Activated T-cell treated with anti-CD3 and anti-CD28 coated beads, Interleukin-2, amount 50 U/mL, for 4 hours (primary cell): ENCODE results near the gene GLRX3. TPM values are rescaled to one million over a fixed set of nuclear protein-coding genes. Genes with fewer than 3 reads are reported as not detected.

Experiments
- ATAC-seq, 2 donors: fragments of 200-7000 bp; cut with Tn5 transposase; one replicate each; pipeline ENCODE4 v1.10.0; 2021
- DNase-seq: peaks from one replicate; pipeline ENCODE4 v3.0.0-alpha.2; 2020
- H3K27me3 Mint-ChIP-seq: one replicate; pipeline ENCODE4 v1.8.0; 2021; ENCODE audit warnings: low read depth, mixed read lengths
- H3K36me3 Mint-ChIP-seq: one replicate; pipeline ENCODE4 v1.8.0; 2022; ENCODE audit warnings: mixed read lengths; ENCODE audit not compliant: insufficient read depth
- H3K4me1 Mint-ChIP-seq: one replicate; pipeline ENCODE4 v1.8.0; 2021; ENCODE audit warnings: low read depth, mixed read lengths
- H3K4me3 Mint-ChIP-seq: one replicate; pipeline ENCODE4 v1.8.0; 2021; ENCODE audit warnings: mild to moderate bottlenecking, moderate library complexity, mixed read lengths
- H3K9me3 Mint-ChIP-seq: one replicate; pipeline ENCODE4 v1.8.0; 2021; ENCODE audit warnings: mixed read lengths
- total RNA-seq, 3 donors: library from RNA; stranded (reverse); gene quantifications; one replicate each; pipeline ENCODE4 v1.2.1, GENCODE V29; 2021

GLRX3 gene
- total RNA-seq, 3 donors from 2014 or later: 170 to 178 (median 172) TPM

- no peak for ATAC-seq
- no peak overlapping the region for H3K4me3 Mint-ChIP-seq
Observed at GRCh38 chr10:130121486-130122079, 14.6 kb upstream of the GLRX3 start.

GRCh38 chr10:130127364-130128061 is 8.7 kb upstream of the GLRX3 start:
- Mint-ChIP-seq H3K9me3 (no peaks in the 10 kb centered on the region), H3K4me1 (peaks cover 6% of the 10 kb centered on the region), H3K4me3 (no peak overlapping the region), H3K36me3 (no peaks in the 10 kb centered on the region), H3K27me3 (peaks cover 34% of the 10 kb centered on the region)
- DNase-seq: peak; percentile 46
- ATAC-seq: peak; percentile 92 to 94

More at GRCh38 chr10:130121486-130122079, 14.6 kb upstream of the GLRX3 start:
- Mint-ChIP-seq H3K9me3 (peaks cover 9% of the 10 kb centered on the region), H3K27me3 (peaks cover 7% of the 10 kb centered on the region), H3K36me3 (no peaks in the 10 kb centered on the region), H3K4me1 (no peaks in the 10 kb centered on the region)
- DNase-seq: no peak

GRCh38 chr10:130128062-130128781 is 8.0 kb upstream of the GLRX3 start:
- ATAC-seq: no peak
- Mint-ChIP-seq H3K4me1 (peaks cover 6% of the 10 kb centered on the region), H3K4me3 (no peak overlapping the region), H3K27me3 (peaks cover 34% of the 10 kb centered on the region), H3K36me3 (no peaks in the 10 kb centered on the region), H3K9me3 (no peaks in the 10 kb centered on the region)
- DNase-seq: no peak

- Mint-ChIP-seq H3K9me3 (no peaks in the 10 kb centered on the region), H3K27me3 (peaks cover 32% of the 10 kb centered on the region), H3K4me3 (no peak overlapping the region), H3K36me3 (no peaks in the 10 kb centered on the region), H3K4me1 (peaks cover 6% of the 10 kb centered on the region)
- ATAC-seq (no peak), DNase-seq (no peak)
Observed at GRCh38 chr10:130128922-130129321, 7.3 kb upstream of the GLRX3 start.

GRCh38 chr10:130135676-130136225 is 440 bp upstream of the GLRX3 start:
- no peaks in the 10 kb centered on the region for H3K9me3 Mint-ChIP-seq
- H3K4me1 Mint-ChIP-seq: peaks cover 35% of the 10 kb centered on the region
- H3K27me3 Mint-ChIP-seq: peaks cover 12% of the 10 kb centered on the region
- H3K36me3 Mint-ChIP-seq: peaks cover 10% of the 10 kb centered on the region
- H3K4me3 Mint-ChIP-seq: peak overlapping the region; percentile 90
- DNase-seq (no peak), ATAC-seq (no peak)

GRCh38 chr10:130137090-130137448 is 878 bp downstream of the GLRX3 start:
- no peak for ATAC-seq
- DNase-seq: no peak
- Mint-ChIP-seq H3K4me1 (peaks cover 48% of the 10 kb centered on the region), H3K36me3 (peaks cover 11% of the 10 kb centered on the region), H3K9me3 (no peaks in the 10 kb centered on the region), H3K27me3 (peaks cover 2% of the 10 kb centered on the region), H3K4me3 (peak overlapping the region; percentile 87)

GRCh38 chr10:130137659-130138478 is 1.7 kb downstream of the GLRX3 start:
- peaks cover 19% of the 10 kb centered on the region for H3K36me3 Mint-ChIP-seq
- H3K9me3 Mint-ChIP-seq: no peaks in the 10 kb centered on the region
- H3K27me3 Mint-ChIP-seq: no peaks in the 10 kb centered on the region
- ATAC-seq (no peak), DNase-seq (no peak)
- peak overlapping the region; percentile 87 for H3K4me3 Mint-ChIP-seq
- H3K4me1 Mint-ChIP-seq: peaks cover 56% of the 10 kb centered on the region

- no peaks in the 10 kb centered on the region for H3K9me3 Mint-ChIP-seq
- peaks cover 20% of the 10 kb centered on the region for H3K36me3 Mint-ChIP-seq
- peaks cover 59% of the 10 kb centered on the region for H3K4me1 Mint-ChIP-seq
- DNase-seq (no peak), ATAC-seq (peak; percentile 24 to 41)
- H3K4me3 Mint-ChIP-seq: peak overlapping the region; percentile 87
- no peaks in the 10 kb centered on the region for H3K27me3 Mint-ChIP-seq
Observed at GRCh38 chr10:130138479-130138866, 2.3 kb downstream of the GLRX3 start.

- DNase-seq (no peak), ATAC-seq (no peak)
- Mint-ChIP-seq H3K9me3 (no peaks in the 10 kb centered on the region), H3K27me3 (no peaks in the 10 kb centered on the region), H3K36me3 (peaks cover 22% of the 10 kb centered on the region), H3K4me1 (peaks cover 59% of the 10 kb centered on the region), H3K4me3 (peak overlapping the region; percentile 11)
Observed at GRCh38 chr10:130140425-130140824, 4.2 kb downstream of the GLRX3 start.

- Mint-ChIP-seq H3K4me3 (no peak overlapping the region), H3K36me3 (peaks cover 24% of the 10 kb centered on the region), H3K27me3 (no peaks in the 10 kb centered on the region), H3K9me3 (no peaks in the 10 kb centered on the region), H3K4me1 (peaks cover 59% of the 10 kb centered on the region)
- ATAC-seq: no peak
- DNase-seq: no peak
Observed at GRCh38 chr10:130141038-130141437, 4.8 kb downstream of the GLRX3 start.

- Mint-ChIP-seq H3K4me3 (no peak overlapping the region), H3K27me3 (no peaks in the 10 kb centered on the region), H3K9me3 (no peaks in the 10 kb centered on the region), H3K36me3 (peaks cover 28% of the 10 kb centered on the region), H3K4me1 (peaks cover 63% of the 10 kb centered on the region)
- no peak for DNase-seq
- peak; percentile 4 to 11 for ATAC-seq
Observed at GRCh38 chr10:130141460-130141859, 5.3 kb downstream of the GLRX3 start.

GRCh38 chr10:130141878-130142277 is 5.7 kb downstream of the GLRX3 start:
- H3K9me3 Mint-ChIP-seq: no peaks in the 10 kb centered on the region
- H3K36me3 Mint-ChIP-seq: peaks cover 32% of the 10 kb centered on the region
- peak overlapping the region; percentile 22 for H3K4me3 Mint-ChIP-seq
- H3K27me3 Mint-ChIP-seq: no peaks in the 10 kb centered on the region
- ATAC-seq (peak in 1 of 2 donors; percentile 51), DNase-seq (no peak)
- peaks cover 63% of the 10 kb centered on the region for H3K4me1 Mint-ChIP-seq

- H3K27me3 Mint-ChIP-seq: no peaks in the 10 kb centered on the region
- H3K4me3 Mint-ChIP-seq: no peak overlapping the region
- H3K36me3 Mint-ChIP-seq: peaks cover 33% of the 10 kb centered on the region
- H3K4me1 Mint-ChIP-seq: peaks cover 33% of the 10 kb centered on the region
- no peaks in the 10 kb centered on the region for H3K9me3 Mint-ChIP-seq
- ATAC-seq: no peak
- DNase-seq: no peak
Observed at GRCh38 chr10:130146042-130146441, 9.9 kb downstream of the GLRX3 start.
